Vagina (tissue), 2 donors: Measurements from ENCODE around the gene DLG2. TPM values are rescaled to one million over a fixed set of nuclear protein-coding genes. Genes with fewer than 3 reads are reported as not detected.

Experiments used
- DNase-seq, 2 donors: peaks; one replicate each; pipeline ENCODE4 v3.0.0-alpha.2; 2017; ENCODE audit errors: extremely low spot score in 2 of 2
- H3K27ac ChIP-seq: fragments of 200-600 bp; sonication (generic); one replicate; pipeline ENCODE4 v1.5.1; 2019
- H3K27me3 ChIP-seq: fragments of 200-600 bp; sonication (generic); one replicate; pipeline ENCODE4 v1.5.1; 2019
- H3K36me3 ChIP-seq, 2 donors: fragments of 200-600 bp; sonication (generic); one replicate each; pipeline ENCODE4 v1.5.1; 2017 to 2019
- H3K4me1 ChIP-seq: fragments of 200-600 bp; sonication (generic); one replicate; pipeline ENCODE4 v1.5.1; 2019
- H3K4me3 ChIP-seq, 2 donors: fragments of 200-600 bp; sonication (generic); 1 replicate in 1 of 2; 2 replicates in 1 of 2; pipeline ENCODE4 v1.5.1; 2016 to 2019
- H3K9me3 ChIP-seq: fragments of 200-600 bp; sonication (generic); one replicate; pipeline ENCODE4 v1.5.1; 2019
- CTCF ChIP-seq, 3 experiments: fragments of 450-650 bp in 2 of 3; fragments of 200-600 bp in 1 of 3; sonication (generic) in 1 of 3; IDR thresholded peaks; one replicate each; pipeline ENCODE4 v1.5.1; 2017 to 2019; ENCODE audit warnings: antibody characterized with exemption in 3 of 3, mild to moderate bottlenecking in 2 of 3, moderate library complexity in 2 of 3
- POLR2A ChIP-seq, 2 donors: fragments of 450-650 bp; IDR thresholded peaks; one replicate each; pipeline ENCODE4 v1.6.1; 2017; ENCODE audit warnings: antibody characterized with exemption in 2 of 2, mild to moderate bottlenecking in 2 of 2, moderate library complexity in 2 of 2
- POLR2AphosphoS5 ChIP-seq, 2 donors: sonication (generic); formaldehyde crosslinking; IDR thresholded peaks; one replicate each; pipeline ENCODE4 v1.9.0; 2017; ENCODE audit warnings: antibody characterized with exemption in 2 of 2, mild to moderate bottlenecking in 2 of 2, low read depth in 1 of 2; ENCODE audit not compliant: insufficient read depth in 1 of 2
- intact Hi-C: fragments of 100-400 bp; cut with DNase I; formaldehyde crosslinking; loops from one replicate; pipeline ENCODE4 v1.15.1; 2023
- total RNA-seq: library from RNA; depleted of rRNA; stranded (reverse); fragments of >200 nt; gene quantifications from one replicate; pipeline ENCODE4 v1.2.3, GENCODE V29; 2016

DLG2 gene
- total RNA-seq, 1 donor from 2014 or later: 10.1 TPM

DNA sequence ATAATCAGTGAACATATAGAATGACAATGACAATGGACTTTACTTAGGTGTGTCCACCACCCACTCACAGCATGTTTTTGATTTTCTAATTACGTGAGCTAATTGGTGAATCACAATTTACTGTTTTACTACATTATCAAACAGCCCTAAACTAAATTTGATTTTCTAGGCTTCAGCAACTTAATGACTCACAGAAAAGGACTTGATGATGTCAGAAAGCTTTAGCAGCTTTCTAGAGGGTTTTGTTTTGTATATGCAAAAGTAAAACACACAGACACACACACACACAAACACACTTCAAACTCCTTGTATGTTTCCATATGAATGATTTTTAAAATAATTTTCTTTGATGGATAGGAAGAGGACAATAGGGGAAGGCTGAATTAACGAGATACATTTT lies 1462.4 kb downstream of the DLG2 start:
- Histone ChIP-seq H3K4me1 (no peaks in the 10 kb centered on the region), H3K4me3 (no peak overlapping the region), H3K27ac (no peak overlapping the region), H3K27me3 (no peaks in the 10 kb centered on the region), H3K36me3 (no peaks in the 10 kb centered on the region), H3K9me3 (no peaks in the 10 kb centered on the region)
- intact Hi-C loops: no loop called here
- TF ChIP-seq POLR2AphosphoS5 (IDR thresholded peaks at IDR 0.05; ENCODE audit: insufficient read depth in 1 of 2, low read depth in 1 of 2) (no peak), CTCF (IDR thresholded peaks at IDR 0.05) (no peak), POLR2A (IDR thresholded peaks at IDR 0.05) (no peak)
- no peak for DNase-seq

GRCh38 chr11:84163116-84163515 lies 1464.0 kb downstream of the DLG2 start:
- Histone ChIP-seq H3K27ac (no peak overlapping the region), H3K4me1 (no peaks in the 10 kb centered on the region), H3K36me3 (no peaks in the 10 kb centered on the region), H3K27me3 (no peaks in the 10 kb centered on the region), H3K9me3 (no peaks in the 10 kb centered on the region), H3K4me3 (no peak overlapping the region)
- intact Hi-C loops: no loop called here
- TF ChIP-seq CTCF (IDR thresholded peaks at IDR 0.05) (no peak), POLR2AphosphoS5 (IDR thresholded peaks at IDR 0.05; ENCODE audit: insufficient read depth in 1 of 2, low read depth in 1 of 2) (no peak), POLR2A (IDR thresholded peaks at IDR 0.05) (no peak)
- no peak for DNase-seq

DNA sequence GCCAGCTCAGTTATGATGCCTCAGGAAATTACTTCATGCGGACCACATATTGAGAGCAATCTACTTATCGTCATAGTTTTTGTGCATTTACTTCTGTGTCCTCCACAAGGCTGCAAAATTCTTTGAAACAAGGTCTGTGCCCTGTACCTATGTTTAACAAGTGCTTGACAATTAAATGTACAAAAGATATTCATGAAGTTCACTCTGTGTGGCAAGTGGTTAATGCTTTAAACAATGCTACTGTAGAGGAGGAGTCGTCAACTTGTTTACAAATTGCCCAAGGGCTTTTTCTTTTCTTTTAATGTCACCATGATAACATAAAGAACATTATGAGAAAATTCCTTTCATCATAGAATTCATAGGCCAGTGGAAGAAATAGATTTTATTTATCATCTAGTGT lies 1469.5 kb downstream of the DLG2 start:
- no peaks in the 10 kb centered on the region for H3K36me3 ChIP-seq
- H3K9me3 ChIP-seq: no peaks in the 10 kb centered on the region
- no peak for TF ChIP-seq POLR2AphosphoS5 (IDR thresholded peaks at IDR 0.05; ENCODE audit: insufficient read depth in 1 of 2, low read depth in 1 of 2)
- TF ChIP-seq CTCF (IDR thresholded peaks at IDR 0.05): no peak
- TF ChIP-seq POLR2A (IDR thresholded peaks at IDR 0.05): no peak
- no peak overlapping the region for H3K27ac ChIP-seq
- no peaks in the 10 kb centered on the region for H3K4me1 ChIP-seq
- no peak overlapping the region for H3K4me3 ChIP-seq
- no peaks in the 10 kb centered on the region for H3K27me3 ChIP-seq
- DNase-seq: no peak
- intact Hi-C loops: no loop called here

GRCh38 chr11:84146826-84147225 lies 1480.3 kb downstream of the DLG2 start:
- Histone ChIP-seq H3K27ac (no peak overlapping the region), H3K36me3 (no peaks in the 10 kb centered on the region), H3K27me3 (no peaks in the 10 kb centered on the region), H3K9me3 (no peaks in the 10 kb centered on the region), H3K4me1 (no peaks in the 10 kb centered on the region), H3K4me3 (no peak overlapping the region)
- no peak for TF ChIP-seq CTCF (IDR thresholded peaks at IDR 0.05)
- TF ChIP-seq POLR2A (IDR thresholded peaks at IDR 0.05): no peak
- no peak for TF ChIP-seq POLR2AphosphoS5 (IDR thresholded peaks at IDR 0.05; ENCODE audit: insufficient read depth in 1 of 2, low read depth in 1 of 2)
- DNase-seq: no peak
- intact Hi-C loops: no loop called here

GRCh38 chr11:84145616-84146185 lies 1481.4 kb downstream of the DLG2 start:
- intact Hi-C loops: no loop called here
- Histone ChIP-seq H3K9me3 (no peaks in the 10 kb centered on the region), H3K27ac (no peak overlapping the region), H3K36me3 (no peaks in the 10 kb centered on the region), H3K4me3 (no peak overlapping the region), H3K27me3 (no peaks in the 10 kb centered on the region), H3K4me1 (no peaks in the 10 kb centered on the region)
- no peak for TF ChIP-seq CTCF (IDR thresholded peaks at IDR 0.05)
- TF ChIP-seq POLR2A (IDR thresholded peaks at IDR 0.05): no peak
- no peak for TF ChIP-seq POLR2AphosphoS5 (IDR thresholded peaks at IDR 0.05; ENCODE audit: insufficient read depth in 1 of 2, low read depth in 1 of 2)
- DNase-seq: no peak
